Measurements from ENCODE around the gene HIBADH. TPM values are rescaled to one million over a fixed set of nuclear protein-coding genes. Genes with fewer than 3 reads are reported as not detected.

HIBADH gene
- total RNA-seq, 1 experiment from 2014 or later, result 31.2 TPM

DNA sequence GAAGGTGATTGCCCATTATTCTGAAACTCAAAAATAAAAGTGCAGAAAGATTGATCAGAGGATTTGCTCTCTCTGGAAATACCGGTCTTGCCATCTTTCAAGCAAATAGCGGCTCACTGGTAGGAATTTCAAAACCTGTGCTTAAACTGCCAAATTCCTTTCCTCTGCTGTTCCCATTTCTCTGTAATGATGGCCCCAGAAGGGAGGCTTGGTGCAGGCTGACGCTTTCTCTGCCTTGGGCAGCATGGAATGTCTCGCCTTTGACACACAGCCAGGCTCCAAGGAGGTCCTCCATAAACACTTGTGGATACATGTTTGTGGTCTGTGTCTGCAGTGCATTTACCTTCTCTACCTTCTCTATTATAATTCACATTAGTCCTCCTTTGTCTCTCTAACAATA lies 146.8 kb downstream of the HIBADH start:
- Histone ChIP-seq H3K27me3 (ENCODE audit: control insufficient read depth, insufficient read depth, low read length) (no peaks in the 10 kb centered on the region), H3K4me3 (ENCODE audit: low read depth in 2 of 2, low read length in 2 of 2) (no peak overlapping the region), H3K27ac (ENCODE audit: low read length) (no peak overlapping the region), H3K9me3 (ENCODE audit: control insufficient read depth, insufficient read depth, low read depth, low read length) (no peaks in the 10 kb centered on the region), H3K36me3 (ENCODE audit: control insufficient read depth, insufficient read depth, low read length) (no peaks in the 10 kb centered on the region), H3K4me1 (ENCODE audit: control insufficient read depth, insufficient read depth, low read length) (no peaks in the 10 kb centered on the region)
- in situ Hi-C loops (cut with HindIII; ENCODE audit: low pct_unique_long_range_greater_than_20kb, low sequenced_read_pairs) (no loop called here), intact Hi-C loops (cut with micrococcal nuclease; ENCODE audit: unreplicated experiment) (no loop called here)
- BruUV-seq (replicated peaks), result no TSS peak
- ChIA-PET POLR2A (no interaction called here), CTCF (no interaction called here)
- TF ChIP-seq POLR2AphosphoS5 (IDR thresholded peaks at IDR 0.05; ENCODE audit: low read depth, low read length) (no peak), SIN3A (IDR thresholded peaks at IDR 0.05; ENCODE audit: borderline replicate concordance, insufficient read depth, low read depth, low read length) (no peak), TCF7L2 (IDR thresholded peaks at IDR 0.05; ENCODE audit: low read depth, low read length) (no peak)
- TF ChIP-seq, protein P1, sequence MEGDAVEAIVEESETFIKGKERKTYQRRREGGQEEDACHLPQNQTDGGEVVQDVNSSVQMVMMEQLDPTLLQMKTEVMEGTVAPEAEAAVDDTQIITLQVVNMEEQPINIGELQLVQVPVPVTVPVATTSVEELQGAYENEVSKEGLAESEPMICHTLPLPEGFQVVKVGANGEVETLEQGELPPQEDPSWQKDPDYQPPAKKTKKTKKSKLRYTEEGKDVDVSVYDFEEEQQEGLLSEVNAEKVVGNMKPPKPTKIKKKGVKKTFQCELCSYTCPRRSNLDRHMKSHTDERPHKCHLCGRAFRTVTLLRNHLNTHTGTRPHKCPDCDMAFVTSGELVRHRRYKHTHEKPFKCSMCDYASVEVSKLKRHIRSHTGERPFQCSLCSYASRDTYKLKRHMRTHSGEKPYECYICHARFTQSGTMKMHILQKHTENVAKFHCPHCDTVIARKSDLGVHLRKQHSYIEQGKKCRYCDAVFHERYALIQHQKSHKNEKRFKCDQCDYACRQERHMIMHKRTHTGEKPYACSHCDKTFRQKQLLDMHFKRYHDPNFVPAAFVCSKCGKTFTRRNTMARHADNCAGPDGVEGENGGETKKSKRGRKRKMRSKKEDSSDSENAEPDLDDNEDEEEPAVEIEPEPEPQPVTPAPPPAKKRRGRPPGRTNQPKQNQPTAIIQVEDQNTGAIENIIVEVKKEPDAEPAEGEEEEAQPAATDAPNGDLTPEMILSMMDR (IDR thresholded peaks at IDR 0.05), result no peak
- TF ChIP-seq, protein P2, sequence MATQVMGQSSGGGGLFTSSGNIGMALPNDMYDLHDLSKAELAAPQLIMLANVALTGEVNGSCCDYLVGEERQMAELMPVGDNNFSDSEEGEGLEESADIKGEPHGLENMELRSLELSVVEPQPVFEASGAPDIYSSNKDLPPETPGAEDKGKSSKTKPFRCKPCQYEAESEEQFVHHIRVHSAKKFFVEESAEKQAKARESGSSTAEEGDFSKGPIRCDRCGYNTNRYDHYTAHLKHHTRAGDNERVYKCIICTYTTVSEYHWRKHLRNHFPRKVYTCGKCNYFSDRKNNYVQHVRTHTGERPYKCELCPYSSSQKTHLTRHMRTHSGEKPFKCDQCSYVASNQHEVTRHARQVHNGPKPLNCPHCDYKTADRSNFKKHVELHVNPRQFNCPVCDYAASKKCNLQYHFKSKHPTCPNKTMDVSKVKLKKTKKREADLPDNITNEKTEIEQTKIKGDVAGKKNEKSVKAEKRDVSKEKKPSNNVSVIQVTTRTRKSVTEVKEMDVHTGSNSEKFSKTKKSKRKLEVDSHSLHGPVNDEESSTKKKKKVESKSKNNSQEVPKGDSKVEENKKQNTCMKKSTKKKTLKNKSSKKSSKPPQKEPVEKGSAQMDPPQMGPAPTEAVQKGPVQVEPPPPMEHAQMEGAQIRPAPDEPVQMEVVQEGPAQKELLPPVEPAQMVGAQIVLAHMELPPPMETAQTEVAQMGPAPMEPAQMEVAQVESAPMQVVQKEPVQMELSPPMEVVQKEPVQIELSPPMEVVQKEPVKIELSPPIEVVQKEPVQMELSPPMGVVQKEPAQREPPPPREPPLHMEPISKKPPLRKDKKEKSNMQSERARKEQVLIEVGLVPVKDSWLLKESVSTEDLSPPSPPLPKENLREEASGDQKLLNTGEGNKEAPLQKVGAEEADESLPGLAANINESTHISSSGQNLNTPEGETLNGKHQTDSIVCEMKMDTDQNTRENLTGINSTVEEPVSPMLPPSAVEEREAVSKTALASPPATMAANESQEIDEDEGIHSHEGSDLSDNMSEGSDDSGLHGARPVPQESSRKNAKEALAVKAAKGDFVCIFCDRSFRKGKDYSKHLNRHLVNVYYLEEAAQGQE (IDR thresholded peaks at IDR 0.05; ENCODE audit: insufficient read depth in 1 of 2, low read depth in 2 of 2, low read length in 1 of 2), result no peak
- ATAC-seq (no peak), DNase-seq (ENCODE audit: low read depth, low spot score) (no peak)

DNA sequence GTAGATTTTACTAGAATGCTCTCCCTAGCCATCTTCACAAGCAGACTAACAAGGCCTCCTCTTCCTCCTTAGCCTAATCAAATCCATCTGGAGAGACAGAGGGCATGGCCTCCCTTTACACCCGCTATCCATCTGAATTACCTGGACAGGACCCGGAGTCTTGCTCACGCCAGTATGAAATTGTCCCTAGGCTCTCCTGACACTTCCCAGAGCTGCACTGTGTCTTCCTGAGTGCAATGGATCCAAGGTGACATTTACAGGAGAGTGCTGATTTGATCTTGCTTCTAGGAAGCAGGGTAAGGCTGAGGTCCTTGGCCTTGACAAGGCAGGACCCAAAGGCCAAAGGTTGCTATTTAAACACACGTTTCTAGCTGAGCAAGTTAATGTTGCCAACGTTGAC lies 147.8 kb downstream of the HIBADH start:
- Histone ChIP-seq H3K27me3 (ENCODE audit: control insufficient read depth, insufficient read depth, low read length) (no peaks in the 10 kb centered on the region), H3K36me3 (ENCODE audit: control insufficient read depth, insufficient read depth, low read length) (no peaks in the 10 kb centered on the region), H3K9me3 (ENCODE audit: control insufficient read depth, insufficient read depth, low read depth, low read length) (no peaks in the 10 kb centered on the region), H3K4me1 (ENCODE audit: control insufficient read depth, insufficient read depth, low read length) (no peaks in the 10 kb centered on the region), H3K4me3 (ENCODE audit: low read depth in 2 of 2, low read length in 2 of 2) (no peak overlapping the region), H3K27ac (ENCODE audit: low read length) (no peak overlapping the region)
- no peak for TF ChIP-seq SIN3A (IDR thresholded peaks at IDR 0.05; ENCODE audit: borderline replicate concordance, insufficient read depth, low read depth, low read length)
- TF ChIP-seq POLR2AphosphoS5 (IDR thresholded peaks at IDR 0.05; ENCODE audit: low read depth, low read length), result no peak
- TF ChIP-seq, protein P2 (IDR thresholded peaks at IDR 0.05; ENCODE audit: insufficient read depth in 1 of 2, low read depth in 2 of 2, low read length in 1 of 2), result no peak
- in situ Hi-C loops (cut with HindIII; ENCODE audit: low pct_unique_long_range_greater_than_20kb, low sequenced_read_pairs), result no loop called here
- no TSS peak for BruUV-seq (replicated peaks)
- intact Hi-C loops (cut with micrococcal nuclease; ENCODE audit: unreplicated experiment), result no loop called here
- ChIA-PET CTCF (no interaction called here), POLR2A (no interaction called here)
- DNase-seq (ENCODE audit: low read depth, low spot score), result no peak
- ATAC-seq, result no peak

Measured in Panc1 (cell line).